Hematopoietic multipotent progenitor cell (in vitro differentiated cells): ENCODE results near the gene ZCCHC7. TPM values are rescaled to one million over a fixed set of nuclear protein-coding genes. Genes with fewer than 3 reads are reported as not detected.
"Not testable (repeated sequence)": the region's sequence is repeated elsewhere in the genome, so short reads cannot be mapped to it uniquely, and the experiment has no call there.

Source experiments
- DNase-seq, 3 donors: peaks; one replicate each; pipeline ENCODE4 v3.0.0-alpha.2; 2011 to 2015; ENCODE audit warnings: low read depth in 2 of 3, low spot score in 2 of 3
- total RNA-seq: library from RNA; depleted of rRNA; stranded (reverse); fragments of >200 nt; gene quantifications from one replicate; pipeline ENCODE4 v1.2.3, GENCODE V29; 2012

The ZCCHC7 gene
- total RNA-seq, 1 donor = 20.2 TPM

DNA sequence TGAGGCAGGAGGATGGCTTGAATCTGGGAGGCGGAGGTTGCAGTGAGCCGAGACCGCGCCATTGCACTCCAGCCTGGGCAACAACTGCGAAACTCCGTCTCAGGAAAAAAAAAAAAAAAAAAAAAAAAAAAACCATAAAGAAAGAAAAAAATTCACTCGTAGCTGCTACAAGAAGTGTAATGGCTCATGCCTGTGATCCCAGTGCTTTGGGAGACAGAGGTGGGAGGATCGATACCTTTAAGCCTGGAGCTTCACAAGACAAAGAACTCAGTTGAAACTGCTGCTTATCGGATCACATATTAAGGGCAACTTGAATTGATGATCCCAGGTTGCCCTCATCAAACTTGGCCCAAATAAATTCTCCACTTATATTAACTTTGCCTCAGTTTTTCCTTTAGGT, 1.0 kb upstream of the ZCCHC7 start:
- no peak for DNase-seq

GRCh38 chr9:37120843-37121335, 515 bp downstream of the ZCCHC7 start:
- DNase-seq = not testable (repeated sequence)

DNA sequence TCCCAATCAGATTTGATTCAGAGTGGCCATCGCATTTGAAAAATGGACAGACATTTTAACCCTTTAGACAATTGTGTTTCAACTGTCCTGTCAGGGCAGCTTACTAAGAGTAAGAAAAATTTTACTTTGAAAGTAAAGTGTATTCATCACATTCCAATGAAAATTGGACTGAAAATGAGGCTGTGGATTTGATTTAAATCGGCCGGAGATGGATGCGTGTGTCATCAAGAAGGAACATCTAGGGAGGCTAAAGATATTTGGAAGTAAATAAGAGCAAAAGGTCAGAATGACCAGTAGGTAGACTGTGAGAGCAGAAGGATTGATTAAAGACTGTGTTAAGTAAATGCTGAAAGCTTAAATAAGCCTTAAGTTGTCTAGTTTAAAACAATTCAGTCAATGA, 1.5 kb downstream of the ZCCHC7 start:
- no peak for DNase-seq

- DNase-seq = no peak
These were observed 5.9 kb downstream of the ZCCHC7 start for GRCh38 chr9:37126214-37126788.

GRCh38 chr9:37127018-37127417, 6.6 kb downstream of the ZCCHC7 start:
- no peak for DNase-seq

- no peak for DNase-seq
These were observed 7.7 kb downstream of the ZCCHC7 start for GRCh38 chr9:37128051-37128450.

DNA sequence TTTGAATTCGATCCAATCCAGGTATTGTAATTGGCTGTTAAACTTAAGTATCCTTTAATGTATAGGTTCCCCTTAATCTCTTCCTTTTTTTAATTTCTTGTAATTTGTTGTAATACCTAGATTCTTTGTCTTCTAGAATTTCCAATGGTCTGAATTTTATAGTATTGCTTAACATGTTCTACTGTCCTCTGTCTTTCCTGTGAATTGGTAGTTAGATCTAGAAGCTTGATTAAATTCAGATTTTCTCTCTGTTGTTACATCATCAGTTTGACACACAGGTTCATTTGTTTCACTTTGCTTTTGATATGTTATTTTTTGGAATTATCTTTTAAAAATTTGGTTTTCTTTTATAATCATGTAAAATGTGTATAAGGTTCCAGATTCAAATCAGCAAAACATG, 13.8 kb downstream of the ZCCHC7 start:
- DNase-seq = no peak

DNA sequence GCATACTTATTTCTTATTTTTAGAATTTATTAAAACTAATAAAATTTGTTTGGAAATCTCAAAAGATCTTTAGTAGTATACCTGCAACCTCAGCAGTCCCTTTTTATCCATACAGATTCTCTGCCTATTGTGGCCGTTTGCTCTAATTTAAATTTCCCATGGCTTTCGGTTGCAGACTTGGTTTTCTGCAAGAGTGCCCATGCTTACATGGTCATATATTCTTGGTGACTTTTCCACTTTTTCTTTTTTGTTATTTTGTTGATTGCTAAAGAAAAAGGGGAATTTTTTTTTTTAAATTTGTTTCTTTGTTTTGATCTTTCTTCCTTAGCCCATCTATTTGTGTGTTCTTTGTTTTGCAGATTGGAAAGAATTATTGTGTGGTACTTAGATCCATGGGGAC, 20.6 kb downstream of the ZCCHC7 start:
- no peak for DNase-seq

- no peak for DNase-seq
These were observed 24.4 kb downstream of the ZCCHC7 start for GRCh38 chr9:37144762-37145161.

DNA sequence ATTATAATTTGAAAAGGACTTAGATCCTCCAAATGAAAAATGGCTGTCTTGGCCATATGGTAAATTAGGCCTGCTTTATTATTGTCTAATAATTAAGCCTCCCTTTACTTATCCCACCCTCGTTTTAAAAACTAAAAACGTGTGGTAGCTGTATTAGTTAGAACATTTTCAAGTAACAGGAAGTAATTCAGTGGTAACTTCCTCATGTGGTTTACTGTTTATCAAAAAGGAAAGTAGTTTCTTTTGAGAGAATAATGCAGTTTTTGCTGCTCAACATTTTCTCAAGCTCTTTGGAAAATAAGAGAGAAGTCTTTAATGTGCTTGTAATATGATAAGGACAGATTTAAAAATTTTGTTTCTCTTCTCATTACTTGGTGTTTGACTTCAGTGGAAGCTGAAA, 26.0 kb downstream of the ZCCHC7 start:
- peak in 2 of 3 donors; percentile 37 to 74 for DNase-seq

DNA sequence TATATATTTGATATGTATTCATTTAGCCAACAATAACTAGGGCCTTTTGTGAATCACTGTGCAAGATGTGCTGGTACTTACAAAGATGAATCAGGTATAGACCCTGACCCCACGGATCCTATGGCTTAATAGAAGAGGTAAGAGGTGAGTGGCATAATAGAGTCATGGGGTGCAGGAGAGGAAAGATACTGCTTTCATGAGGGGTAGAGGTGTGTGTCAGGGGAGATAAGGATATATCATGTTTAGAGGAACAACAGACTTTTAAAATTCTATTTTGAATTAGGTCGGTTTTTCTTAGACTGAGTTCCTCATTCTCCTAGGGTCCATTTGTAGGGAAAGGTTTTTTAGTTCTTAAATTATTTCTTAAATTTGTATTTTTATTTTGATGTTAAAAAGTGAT, 27.8 kb downstream of the ZCCHC7 start:
- DNase-seq = peak in 2 of 3 donors; percentile 13 to 29

DNA sequence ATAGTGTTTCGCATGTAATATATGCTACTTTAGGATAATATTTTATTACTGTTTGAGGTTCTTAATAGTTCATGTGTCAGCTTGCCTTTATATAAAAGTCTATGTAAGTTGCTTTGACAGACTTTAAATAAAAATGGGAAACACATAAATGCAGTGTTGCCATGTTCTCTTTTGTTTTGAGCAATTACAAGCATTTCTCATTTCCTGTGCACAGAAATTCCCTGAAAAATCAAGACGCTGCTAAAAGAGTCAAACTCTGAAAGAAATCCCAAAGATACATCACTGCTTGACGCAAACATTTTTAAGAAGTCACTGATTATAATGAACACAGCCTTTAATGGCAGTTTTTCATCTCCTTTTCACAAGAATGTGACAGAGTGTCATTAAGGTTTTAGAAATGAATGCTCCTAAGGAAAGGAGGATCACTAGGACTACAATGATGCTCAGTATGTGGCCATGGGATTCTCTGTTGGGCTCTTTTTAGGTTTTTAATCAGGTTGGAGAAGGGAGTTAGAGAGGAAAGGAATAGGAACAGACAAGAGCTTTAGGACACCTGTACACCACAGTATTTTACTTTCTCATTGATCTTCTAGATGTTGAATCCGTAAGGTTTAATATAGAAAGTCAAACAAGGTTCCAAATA, 29.4 kb downstream of the ZCCHC7 start:
- no peak for DNase-seq

DNA sequence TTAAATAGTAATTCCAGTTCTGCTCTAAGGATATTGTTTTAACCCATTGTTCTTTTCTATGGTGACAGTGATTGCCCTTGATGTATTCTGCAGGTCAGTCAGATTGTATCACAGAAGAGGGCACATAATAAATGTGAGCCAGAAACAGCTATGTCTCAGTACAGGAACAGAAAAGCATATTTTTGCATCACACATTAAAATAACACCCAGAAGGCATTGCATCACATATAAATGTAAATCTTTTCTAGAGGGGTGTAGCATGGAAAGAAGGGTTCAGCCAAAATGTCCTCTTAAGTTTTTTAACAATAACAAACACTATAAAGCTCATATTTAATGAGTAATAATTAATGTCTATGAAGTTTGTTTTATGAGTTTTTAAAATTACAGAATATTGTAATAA, 30.0 kb downstream of the ZCCHC7 start:
- DNase-seq = no peak

DNA sequence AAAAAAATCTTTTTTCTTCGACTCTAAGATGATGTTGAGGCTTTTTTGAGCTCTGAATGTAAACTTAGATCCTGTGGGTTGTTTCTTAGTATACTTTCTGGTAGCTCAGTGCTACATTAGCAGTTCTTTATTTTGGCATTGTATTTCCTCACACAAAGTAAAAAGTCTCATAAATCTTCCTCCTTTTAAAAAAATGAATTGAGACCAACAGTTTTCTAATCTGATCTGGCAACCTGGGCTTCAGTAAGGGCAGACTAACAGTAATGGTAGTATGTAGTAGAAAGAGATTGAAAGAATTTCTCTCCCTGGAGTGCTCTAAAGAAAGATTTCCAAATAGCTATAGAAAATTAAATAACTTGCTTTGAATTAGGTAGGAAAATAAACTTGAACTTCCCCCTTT, 31.4 kb downstream of the ZCCHC7 start:
- peak in 1 of 3 donors; percentile 44 for DNase-seq

DNA sequence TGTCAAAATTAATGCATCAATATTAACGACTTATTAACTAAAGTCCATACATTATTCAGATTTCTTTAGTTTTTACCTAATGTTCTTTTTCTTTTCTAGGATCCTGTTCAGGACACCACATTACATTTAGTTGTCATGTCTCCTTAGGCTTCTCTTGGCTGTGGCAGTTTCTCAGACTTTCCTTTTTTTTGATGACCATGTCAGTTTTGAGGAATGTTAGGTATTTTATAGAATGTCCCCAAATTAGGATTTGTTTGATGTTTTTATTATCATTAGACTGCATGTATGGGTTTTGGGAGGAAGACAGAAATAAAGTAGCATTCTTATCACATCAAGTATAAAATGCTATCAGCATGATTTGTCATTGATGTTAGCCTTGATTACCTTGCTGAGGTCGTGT, 32.0 kb downstream of the ZCCHC7 start:
- DNase-seq = no peak

DNA sequence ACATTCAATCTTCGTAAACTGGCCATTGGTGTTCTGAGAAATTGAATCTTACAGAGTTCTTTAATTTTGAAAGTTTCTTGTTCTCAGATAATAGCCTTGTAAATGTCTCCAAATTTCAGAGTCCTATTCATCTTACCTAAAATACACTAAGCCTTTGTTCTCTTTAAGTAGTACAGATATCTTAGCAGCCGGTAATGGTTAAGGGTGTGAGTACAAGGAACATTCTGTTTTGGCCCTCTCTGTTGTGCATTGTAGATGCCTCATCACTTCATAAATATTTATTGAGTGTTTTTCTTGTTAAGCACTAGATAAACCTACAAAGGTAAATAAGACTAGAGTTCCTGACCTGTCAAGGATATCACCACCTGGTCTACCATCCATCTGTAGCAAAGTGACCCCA, 35.2 kb downstream of the ZCCHC7 start:
- no peak for DNase-seq

DNA sequence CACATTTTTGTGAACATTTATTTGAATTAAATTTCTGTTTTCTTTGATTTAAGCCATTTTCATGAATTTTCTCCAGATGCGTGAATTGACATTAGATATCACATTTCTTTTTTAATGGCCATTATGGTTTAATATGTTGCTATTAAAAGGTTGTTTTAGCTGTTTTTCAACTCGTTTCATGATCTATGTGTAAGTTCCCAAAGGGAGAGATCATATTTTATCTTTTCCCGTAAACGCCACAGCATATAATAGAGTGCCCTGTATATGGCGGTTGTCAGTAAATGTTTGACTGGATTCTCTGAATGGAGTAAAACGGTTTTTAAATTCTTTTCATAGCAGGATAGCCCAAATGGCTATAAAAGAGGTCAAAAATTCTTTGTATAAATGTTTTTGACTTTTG, 35.8 kb downstream of the ZCCHC7 start:
- no peak for DNase-seq

DNA sequence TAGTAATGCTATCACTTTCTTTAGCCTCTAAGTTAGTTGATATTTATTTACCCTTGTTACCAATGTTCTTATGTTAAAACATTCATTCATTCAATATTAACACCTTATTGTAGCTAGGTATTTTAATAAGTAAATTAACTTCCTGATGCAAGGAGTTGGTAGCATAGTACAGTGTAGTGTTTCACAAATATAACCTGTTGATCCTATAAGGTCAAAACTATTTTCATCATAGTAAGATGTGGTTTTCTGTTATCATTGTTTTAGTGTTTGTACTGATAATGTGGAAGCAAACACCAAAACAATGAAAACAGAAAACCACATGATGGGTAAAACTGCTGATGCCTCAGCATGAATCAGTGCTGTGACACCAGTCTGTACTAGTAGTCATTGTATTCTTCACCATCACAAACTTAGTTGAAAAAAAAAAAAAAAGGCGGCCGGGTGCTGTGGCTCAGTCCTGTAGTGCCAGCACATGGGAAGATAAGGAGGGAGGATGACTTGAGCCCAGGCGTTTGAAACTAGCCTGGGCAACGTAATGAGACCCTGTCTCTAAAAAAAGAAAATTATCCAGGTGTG, 36.5 kb downstream of the ZCCHC7 start:
- DNase-seq = no peak

GRCh38 chr9:37157726-37158377, 37.5 kb downstream of the ZCCHC7 start:
- DNase-seq = no peak

GRCh38 chr9:37163299-37163698, 42.9 kb downstream of the ZCCHC7 start:
- DNase-seq = no peak

- DNase-seq = not testable (repeated sequence)
These were observed 44.0 kb downstream of the ZCCHC7 start for GRCh38 chr9:37164335-37164734.

DNA sequence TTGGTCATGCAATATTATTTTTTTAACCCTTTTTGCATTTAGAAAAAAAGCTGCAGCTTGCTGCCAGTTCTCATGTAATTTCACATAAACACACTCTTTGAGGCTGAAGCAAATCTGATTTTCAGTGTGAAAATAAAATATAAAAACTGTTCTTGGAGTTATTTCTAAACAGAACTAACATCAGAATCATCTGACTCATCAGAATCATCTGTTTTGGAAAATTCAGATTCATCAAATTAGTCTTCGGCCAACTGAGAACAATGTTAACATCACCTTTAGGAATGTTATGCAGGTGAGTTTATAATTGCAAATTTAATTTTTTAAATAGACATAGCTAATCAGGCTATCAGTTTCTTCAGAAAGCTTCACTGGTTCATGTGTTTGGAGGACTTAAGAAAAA, 45.3 kb downstream of the ZCCHC7 start:
- DNase-seq = no peak
